COLO668 (cell line): ENCODE measurements around the gene MED12L.

Experiments used
- DNase-seq: peaks from one replicate; lab custom pipeline; 2025; ENCODE audit not compliant: unreplicated experiment; lab: John Stamatoyannopoulos, UW

MED12L gene

DNA sequence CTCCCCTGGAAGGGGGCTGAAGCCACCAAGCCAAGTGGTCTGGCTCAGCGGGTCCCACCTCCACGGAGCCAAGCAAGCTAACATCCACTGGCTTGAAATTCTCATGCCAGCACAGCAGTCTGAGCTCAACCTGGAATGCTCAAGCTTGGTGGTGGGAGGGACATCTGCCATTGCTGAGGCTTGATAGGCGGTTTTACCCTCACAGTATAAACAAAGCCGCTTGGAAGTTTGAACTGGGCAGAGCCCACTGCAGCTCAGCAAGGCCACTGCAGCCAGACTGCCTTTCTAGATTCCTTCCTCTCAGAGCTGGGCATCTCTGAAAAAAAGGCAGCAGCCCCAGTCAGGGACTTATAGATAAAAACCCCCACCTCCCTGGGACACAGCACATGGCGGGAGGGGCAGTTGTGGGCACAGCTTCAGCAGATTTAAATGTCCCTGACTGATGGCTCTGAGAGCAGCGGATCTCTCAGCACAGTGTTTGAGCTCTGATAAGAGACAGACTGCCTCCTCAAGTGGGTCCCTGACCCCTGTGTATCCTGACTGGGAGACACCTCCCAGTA lies 398.6 kb downstream of the MED12L start:
- no peak for DNase-seq
